Stimulated activated naive CD4-positive, alpha-beta T cell (primary cell): ENCODE results near the gene CEP44.
A peak's percentile ranks its signal among the peaks of the same experiment; 100 is the strongest.
"Not testable (repeated sequence)": the region's sequence is repeated elsewhere in the genome, so short reads cannot be mapped to it uniquely, and the experiment has no call there.

Source experiments
- DNase-seq, 6 experiments: peaks; one replicate each; lab custom pipeline; 2025; lab: John Stamatoyannopoulos, UW

Gene CEP44

GRCh38 chr4:174278467-174278866 lies 5.2 kb upstream of the CEP44 start:
- no peak for DNase-seq

- no peak for DNase-seq
Measured at GRCh38 chr4:174279433-174280155, 4.1 kb upstream of the CEP44 start.

- no peak for DNase-seq
Measured at GRCh38 chr4:174281182-174281737, 2.5 kb upstream of the CEP44 start.

- DNase-seq: no peak
Measured at GRCh38 chr4:174281901-174282300, 1.8 kb upstream of the CEP44 start.

GRCh38 chr4:174282836-174283506 lies 740 bp upstream of the CEP44 start:
- DNase-seq: peak; percentile 67 to 92 (median 80)

GRCh38 chr4:174284487-174284886 lies 776 bp downstream of the CEP44 start:
- no peak for DNase-seq

GRCh38 chr4:174286870-174287269 lies 3.2 kb downstream of the CEP44 start:
- DNase-seq: no peak

- no peak for DNase-seq
Measured at GRCh38 chr4:174292473-174292872, 8.8 kb downstream of the CEP44 start.

GRCh38 chr4:174294641-174295040 lies 10.9 kb downstream of the CEP44 start:
- DNase-seq: not testable (repeated sequence)

GRCh38 chr4:174295142-174295541 lies 11.4 kb downstream of the CEP44 start:
- not testable (repeated sequence) for DNase-seq

GRCh38 chr4:174303687-174304086 lies 20.0 kb downstream of the CEP44 start:
- DNase-seq: no peak

- DNase-seq: no peak
Measured at GRCh38 chr4:174304664-174305063, 21.0 kb downstream of the CEP44 start.

GRCh38 chr4:174305961-174306360 lies 22.2 kb downstream of the CEP44 start:
- no peak for DNase-seq

GRCh38 chr4:174307694-174308093 lies 24.0 kb downstream of the CEP44 start:
- no peak for DNase-seq

- DNase-seq: no peak
Measured at GRCh38 chr4:174312993-174313392, 29.3 kb downstream of the CEP44 start.

GRCh38 chr4:174314274-174314673 lies 30.6 kb downstream of the CEP44 start:
- DNase-seq: no peak

- no peak for DNase-seq
Measured at GRCh38 chr4:174314770-174315169, 31.1 kb downstream of the CEP44 start.

- DNase-seq: no peak
Measured at GRCh38 chr4:174316546-174316945, 32.8 kb downstream of the CEP44 start.

- DNase-seq: no peak
Measured at GRCh38 chr4:174316954-174317353, 33.2 kb downstream of the CEP44 start.

GRCh38 chr4:174317531-174317930 lies 33.8 kb downstream of the CEP44 start:
- no peak for DNase-seq

- DNase-seq: peak in 2 of 6 experiments; percentile 19 to 28
Measured at GRCh38 chr4:174318829-174319764, 35.4 kb downstream of the CEP44 start.
